ENCODE measurements around the gene SLC7A11.
"Not testable (repeated sequence)": the region's sequence is repeated elsewhere in the genome, so short reads cannot be mapped to it uniquely, and the experiment has no call there.

Gene SLC7A11

GRCh38 chr4:138242834-138243156 is 646 bp upstream of the SLC7A11 start:
- DNase-seq (ENCODE audit: low spot score) = no peak

- no peak for DNase-seq (ENCODE audit: low spot score)
Measured at GRCh38 chr4:138241281-138242075, 671 bp downstream of the SLC7A11 start.

- no peak for DNase-seq (ENCODE audit: low spot score)
Measured at GRCh38 chr4:138239491-138239890, 2.7 kb downstream of the SLC7A11 start.

GRCh38 chr4:138238521-138239292 is 3.4 kb downstream of the SLC7A11 start:
- no peak for DNase-seq (ENCODE audit: low spot score)

GRCh38 chr4:138237132-138237531 is 5.0 kb downstream of the SLC7A11 start:
- not testable (repeated sequence) for DNase-seq (ENCODE audit: low spot score)

GRCh38 chr4:138236037-138236436 is 6.1 kb downstream of the SLC7A11 start:
- DNase-seq (ENCODE audit: low spot score) = no peak

- no peak for DNase-seq (ENCODE audit: low spot score)
Measured at GRCh38 chr4:138235419-138235952, 6.7 kb downstream of the SLC7A11 start.

- no peak for DNase-seq (ENCODE audit: low spot score)
Measured at GRCh38 chr4:138234248-138234647, 7.9 kb downstream of the SLC7A11 start.

- DNase-seq (ENCODE audit: low spot score) = no peak
Measured at GRCh38 chr4:138233313-138234034, 8.7 kb downstream of the SLC7A11 start.

- no peak for DNase-seq (ENCODE audit: low spot score)
Measured at GRCh38 chr4:138232364-138232763, 9.8 kb downstream of the SLC7A11 start.

- DNase-seq (ENCODE audit: low spot score) = no peak
Measured at GRCh38 chr4:138230048-138230447, 12.1 kb downstream of the SLC7A11 start.

GRCh38 chr4:138229160-138229559 is 13.0 kb downstream of the SLC7A11 start:
- no peak for DNase-seq (ENCODE audit: low spot score)

GRCh38 chr4:138226351-138226750 is 15.8 kb downstream of the SLC7A11 start:
- no peak for DNase-seq (ENCODE audit: low spot score)

GRCh38 chr4:138225477-138225876 is 16.7 kb downstream of the SLC7A11 start:
- no peak for DNase-seq (ENCODE audit: low spot score)

- no peak for DNase-seq (ENCODE audit: low spot score)
Measured at GRCh38 chr4:138224614-138225013, 17.5 kb downstream of the SLC7A11 start.

- no peak for DNase-seq (ENCODE audit: low spot score)
Measured at GRCh38 chr4:138223231-138223910, 18.8 kb downstream of the SLC7A11 start.

GRCh38 chr4:138222046-138222445 is 20.1 kb downstream of the SLC7A11 start:
- no peak for DNase-seq (ENCODE audit: low spot score)

GRCh38 chr4:138218976-138219375 is 23.2 kb downstream of the SLC7A11 start:
- no peak for DNase-seq (ENCODE audit: low spot score)

GRCh38 chr4:138217567-138217966 is 24.6 kb downstream of the SLC7A11 start:
- DNase-seq (ENCODE audit: low spot score) = no peak

- no peak for DNase-seq (ENCODE audit: low spot score)
Measured at GRCh38 chr4:138216272-138216867, 25.8 kb downstream of the SLC7A11 start.

- not testable (repeated sequence) for DNase-seq (ENCODE audit: low spot score)
Measured at GRCh38 chr4:138210576-138210975, 31.6 kb downstream of the SLC7A11 start.

GRCh38 chr4:138209094-138209493 is 33.1 kb downstream of the SLC7A11 start:
- DNase-seq (ENCODE audit: low spot score) = no peak
